GM19463 (cell line): ENCODE results near the gene ANO6.

Experiments used
- ATAC-seq: cut with Tn5 transposase; IDR thresholded peaks from one replicate; pipeline ENCODE4 v1.9.1; 2021; ENCODE audit warnings: mild to moderate bottlenecking, moderate library complexity; ENCODE audit not compliant: unreplicated experiment

Gene ANO6

GRCh38 chr12:45434094-45434493 lies 218.2 kb downstream of the ANO6 start:
- ATAC-seq: no peak

- ATAC-seq: no peak
Measured at GRCh38 chr12:45435945-45436710, 220.2 kb downstream of the ANO6 start.

- no peak for ATAC-seq
Measured at GRCh38 chr12:45439039-45439438, 223.1 kb downstream of the ANO6 start.

- no peak for ATAC-seq
Measured at GRCh38 chr12:45446013-45446412, 230.1 kb downstream of the ANO6 start.

- no peak for ATAC-seq
Measured at GRCh38 chr12:45458238-45458637, 242.3 kb downstream of the ANO6 start.

GRCh38 chr12:45458854-45459807 lies 243.2 kb downstream of the ANO6 start:
- no peak for ATAC-seq

- ATAC-seq: no peak
Measured at GRCh38 chr12:45462506-45462905, 246.6 kb downstream of the ANO6 start.

- no peak for ATAC-seq
Measured at GRCh38 chr12:45464699-45465098, 248.8 kb downstream of the ANO6 start.

GRCh38 chr12:45468751-45469615 lies 253.1 kb downstream of the ANO6 start:
- no peak for ATAC-seq

- ATAC-seq: no peak
Measured at GRCh38 chr12:45469902-45470301, 254.0 kb downstream of the ANO6 start.

- no peak for ATAC-seq
Measured at GRCh38 chr12:45473636-45474035, 257.7 kb downstream of the ANO6 start.

- ATAC-seq: no peak
Measured at GRCh38 chr12:45475594-45475993, 259.7 kb downstream of the ANO6 start.

GRCh38 chr12:45477526-45477925 lies 261.6 kb downstream of the ANO6 start:
- ATAC-seq: no peak

GRCh38 chr12:45478931-45479330 lies 263.0 kb downstream of the ANO6 start:
- ATAC-seq: no peak

- ATAC-seq: no peak
Measured at GRCh38 chr12:45481746-45482145, 265.9 kb downstream of the ANO6 start.

- ATAC-seq: no peak
Measured at GRCh38 chr12:45483571-45483970, 267.7 kb downstream of the ANO6 start.
